GM12878 (cell line): Measurements from ENCODE around the gene ANKRD55. TPM values are rescaled to one million over a fixed set of nuclear protein-coding genes. Genes with fewer than 3 reads are reported as not detected.

Experiments used
- ATAC-seq: fragments of 200-7000 bp; cut with Tn5 transposase; 3 replicates; pipeline ENCODE4 v1.9.1; 2020; ENCODE audit warnings: mild to moderate bottlenecking, moderate library complexity
- BruUV-seq: library from RNA; stranded (reverse); fragments of 400-500 nt; replicated peaks from 2 replicates; lab custom pipeline; 2021; lab: Mats Ljungman, UMichigan
- CTCF ChIA-PET: fragments of 300-600 bp; sonication (Branson Sonifier 250); formaldehyde crosslinking; extraction: SDS; loops from one replicate; lab custom pipeline; 2021; ENCODE audit warnings: inconsistent platforms; lab: Yijun Ruan, JAX
- POLR2A ChIA-PET: fragments of 350-600 bp; formaldehyde crosslinking; extraction: SDS; loops from one replicate; lab custom pipeline; 2021; ENCODE audit warnings: inconsistent platforms; lab: Charles Lee
- RAD21 ChIA-PET: fragments of 300-600 bp; sonication (Branson Sonifier 250); formaldehyde crosslinking; loops from one replicate; lab custom pipeline; 2023; ENCODE audit warnings: antibody characterized with exemption; ENCODE audit not compliant: unreplicated experiment; lab: Charles Lee
- SMC1A ChIA-PET: fragments of 300-600 bp; sonication (Branson Sonifier 250); formaldehyde crosslinking; loops from one replicate; lab custom pipeline; 2023; ENCODE audit not compliant: unreplicated experiment, uncharacterized antibody; lab: Charles Lee
- DNase-seq: peaks from one replicate; pipeline ENCODE4 v3.0.0-alpha.2; 2011; ENCODE audit warnings: low read depth, low spot score
- FAIRE-seq: peaks from 3 replicates; lab custom pipeline; 2011; peaks lifted over from hg19 to GRCh38; lab: Jason Lieb, UNC
- H2AFZ ChIP-seq: 2 replicates; pipeline ENCODE4 v1.6.0; 2011; ENCODE audit warnings: low read depth, low read length, control low read depth; ENCODE audit not compliant: control insufficient read depth
- H3K27ac ChIP-seq: 2 replicates; pipeline ENCODE4 v1.5.1; 2011; ENCODE audit warnings: control low read depth; ENCODE audit not compliant: control insufficient read depth, insufficient read depth
- H3K27me3 ChIP-seq, 2 experiments: replicated peaks in 1 of 2; 2 replicates each; pipeline versions ENCODE4 v1.6.0 to v1.6.1; 2011; ENCODE audit warnings: low read length in 1 of 2; ENCODE audit not compliant: control insufficient read depth in 2 of 2, insufficient read depth in 2 of 2
- H3K36me3 ChIP-seq, 2 experiments: 2 replicates each; pipeline ENCODE4 v1.5.1; 2011; ENCODE audit warnings: low read length in 1 of 2; ENCODE audit not compliant: control insufficient read depth in 2 of 2, insufficient read depth in 2 of 2
- H3K4me1 ChIP-seq: 2 replicates; pipeline ENCODE4 v1.6.1; 2011; ENCODE audit warnings: mild to moderate bottlenecking, low read length, moderate library complexity, mixed read lengths; ENCODE audit not compliant: control insufficient read depth, insufficient read depth
- H3K4me2 ChIP-seq: 2 replicates; pipeline ENCODE4 v1.6.0; 2011; ENCODE audit warnings: control low read depth; ENCODE audit not compliant: control insufficient read depth, insufficient read depth
- H3K4me3 ChIP-seq: fragments of 200-600 bp; sonication (generic); 2 replicates; pipeline ENCODE4 v1.5.1; 2016
- H3K79me2 ChIP-seq: 2 replicates; pipeline ENCODE4 v1.6.0; 2011; ENCODE audit warnings: low read length; ENCODE audit not compliant: control insufficient read depth, insufficient read depth
- H3K9ac ChIP-seq: 2 replicates; pipeline ENCODE4 v1.8.0; 2011; ENCODE audit warnings: low read length, control low read depth, mixed read lengths; ENCODE audit not compliant: control insufficient read depth, insufficient read depth
- H3K9me3 ChIP-seq: replicated peaks from 3 replicates; pipeline ENCODE4 v1.5.1; 2011; ENCODE audit warnings: mild to moderate bottlenecking, low read length; ENCODE audit not compliant: control insufficient read depth, insufficient read depth
- H4K20me1 ChIP-seq: 2 replicates; pipeline ENCODE4 v1.6.0; 2011; ENCODE audit not compliant: control insufficient read depth, insufficient read depth
- E2F8 ChIP-seq: fragments of 450-650 bp; IDR thresholded peaks from 2 replicates; pipeline ENCODE4 v1.6.1; 2018; ENCODE audit warnings: mild to moderate bottlenecking, low read depth, moderate library complexity; ENCODE audit not compliant: partially characterized antibody
- EED ChIP-seq: sonication (generic); IDR thresholded peaks from 2 replicates; pipeline ENCODE4 v1.6.1; 2016; ENCODE audit warnings: antibody characterized with exemption, low read depth
- HDGF ChIP-seq: fragments of 450-650 bp; IDR thresholded peaks from 2 replicates; pipeline ENCODE4 v1.6.1; 2016; ENCODE audit warnings: antibody characterized with exemption
- IKZF1 ChIP-seq: fragments of 450-650 bp; conservative IDR thresholded peaks from 2 replicates; pipeline ENCODE4 v1.6.1; 2017; ENCODE audit warnings: antibody characterized with exemption, mild to moderate bottlenecking
- IRF4 ChIP-seq: IDR thresholded peaks from 2 replicates; pipeline ENCODE4 v1.6.1; 2011; ENCODE audit warnings: low read depth, low read length
- LARP7 ChIP-seq: fragments of 450-650 bp; IDR thresholded peaks from 2 replicates; pipeline ENCODE4 v1.6.1; 2017; ENCODE audit warnings: mild to moderate bottlenecking
- MTA3 ChIP-seq: IDR thresholded peaks from 2 replicates; pipeline ENCODE4 v1.6.1; 2012; ENCODE audit warnings: low read length, inconsistent platforms, borderline replicate concordance
- MYB ChIP-seq: fragments of 150-350 bp; IDR thresholded peaks from 2 replicates; pipeline ENCODE4 v1.6.1; 2014; ENCODE audit warnings: mild to moderate bottlenecking, low read depth, low read length, borderline replicate concordance
- MYC ChIP-seq: IDR thresholded peaks from 2 replicates; pipeline ENCODE4 v1.6.1; 2011; ENCODE audit warnings: mild to moderate bottlenecking, low read length, moderate library complexity, inconsistent platforms; ENCODE audit not compliant: insufficient read depth, insufficient replicate concordance, insufficient read length, severe bottlenecking
- PBX3 ChIP-seq: IDR thresholded peaks from 2 replicates; pipeline ENCODE4 v1.6.1; 2011; ENCODE audit warnings: mild to moderate bottlenecking, low read depth, low read length, moderate library complexity; ENCODE audit not compliant: insufficient replicate concordance
- SMAD5 ChIP-seq: IDR thresholded peaks from 2 replicates; pipeline ENCODE4 v1.6.1; 2016; ENCODE audit warnings: antibody characterized with exemption, low read depth
- TCF3 ChIP-seq: IDR thresholded peaks from 2 replicates; pipeline ENCODE4 v1.6.1; 2012; ENCODE audit warnings: low read depth, mild to moderate bottlenecking, low read length, borderline replicate concordance; ENCODE audit not compliant: insufficient read depth
- ZBTB40 ChIP-seq: fragments of 450-650 bp; IDR thresholded peaks from 2 replicates; pipeline ENCODE4 v1.6.1; 2016; ENCODE audit warnings: mild to moderate bottlenecking, moderate library complexity, borderline replicate concordance
- ZNF622 ChIP-seq: fragments of 450-650 bp; IDR thresholded peaks from 2 replicates; pipeline ENCODE4 v1.6.1; 2017; ENCODE audit warnings: mild to moderate bottlenecking, inconsistent platforms
- WGBS: methylation state at CpG from one replicate; pipeline ENCODE4 v1.1.6; 2016; ENCODE audit warnings: low lambda C conversion rate; ENCODE audit not compliant: insufficient replicate concordance, insufficient coverage; ENCODE audit errors: missing lambda C conversion rate; 5-methylcytosine and 5-hydroxymethylcytosine counted together
- in situ Hi-C: fragments of 300-500 bp; cut with MboI; formaldehyde crosslinking; loops from 9 replicates; pipeline ENCODE4 v1.14.3; 2018; ENCODE audit warnings: mixed read lengths
- intact Hi-C: fragments of 100-400 bp; cut with micrococcal nuclease; formaldehyde crosslinking; loops from one replicate; pipeline ENCODE4 v1.14.2; 2022; ENCODE audit not compliant: unreplicated experiment
- polyA plus RNA-seq, 11 experiments: library from polyadenylated mRNA; depleted of rRNA in 4 of 11; unstranded in 6 of 11; stranded (reverse) in 5 of 11; fragments of >200 nt; fragmentation: Nextera tagmentation in 4 of 11; fragmentation: Illumina TruSeq in 1 of 11; extraction: Ambion mirVana in 4 of 11; extraction: Trizol in 1 of 11; gene quantifications; 1 replicate in 1 of 11; 2 replicates in 10 of 11; pipeline versions ENCODE4 v1.2.1 to v1.2.3, GENCODE V29; 2011 to 2016; ENCODE audit warnings: inconsistent platforms in 2 of 11, missing spikeins in 2 of 11, low read depth in 1 of 11
- total RNA-seq, 4 experiments: library from RNA; depleted of rRNA in 3 of 4; stranded (reverse); fragments of >200 nt in 3 of 4; fragmentation: Illumina TruSeq in 1 of 4; extraction: Trizol in 1 of 4; gene quantifications; 2 replicates each; pipeline versions ENCODE4 v1.2.1 to v1.2.3, GENCODE V29; 2013 to 2021

The ANKRD55 gene
- total and polyA plus RNA-seq, 10 of the 15 experiments (the other 5 are each of a cell fraction or from before 2014, with no cell fraction given) = 0.04 TPM; not detected in 9

- ChIA-PET SMC1A (interaction anchor here (1.4 to 3.5 kb wide), 2 partner anchors 326 to 576 kb away, joined by 4 to 23 read pairs; no protein-coding TSS in a partner anchor), POLR2A (no interaction called here)
- Histone ChIP-seq H3K4me3 (no peak overlapping the region), H3K36me3 (no peaks in the 10 kb centered on the region), H3K4me1 (no peaks in the 10 kb centered on the region; the same call in 1 of the 2 replicates), H3K27me3 (no peaks in the 10 kb centered on the region; a peak in 1 of 4 replicates), H3K79me2 (no peaks in the 10 kb centered on the region), H3K9ac (no peak overlapping the region), H4K20me1 (no peaks in the 10 kb centered on the region), H2AFZ (no peak overlapping the region), H3K4me2 (no peak overlapping the region)
- WGBS = 31% methylated on average over 3 of the region's 3 CpGs
- FAIRE-seq = no peak
- TF ChIP-seq IKZF1 (no peak), MYC (no peak), MYB (no peak), TCF3 (no peak), EED (no peak), ZBTB40 (no peak), LARP7 (no peak), MTA3 (no peak), PBX3 (no peak), ZNF622 (no peak), HDGF (no peak), E2F8 (no peak), IRF4 (no peak), SMAD5 (no peak)
- TF ChIP-seq, all 136 proteins: peak for 0
- intact Hi-C loops = loop anchor here (10.0 kb wide), 2 partner anchors 277 to 1087 kb away; partner anchors contain the start of gene CDC20B
- no TSS peak for BruUV-seq
- ATAC-seq (no peak), DNase-seq (no peak)
- ChIA-PET CTCF (interaction anchor here (12.9 kb wide), 1 partner anchor 579 kb away, joined by 296 read pairs; no protein-coding TSS in a partner anchor), RAD21 (interaction anchor here (1.5 kb wide), 1 partner anchor 326 kb away, joined by 7 read pairs; no protein-coding TSS in a partner anchor)
- Histone ChIP-seq H3K27ac (no peak overlapping the region), H3K9me3 (no peaks in the 10 kb centered on the region)
- in situ Hi-C loops = no loop called here
These were observed 29.1 kb upstream of the ANKRD55 start for GRCh38 chr5:56262279-56262678.
